K562 (cell line): ENCODE measurements around the gene ANXA4. TPM values are rescaled to one million over a fixed set of nuclear protein-coding genes. Genes with fewer than 3 reads are reported as not detected.
A peak's percentile ranks its signal among the peaks of the same experiment; 100 is the strongest.

ENCODE experiments used
- CBX3 ChIP-seq, 2 experiments: IDR thresholded peaks; 1 replicate in 1 of 2; 2 replicates in 1 of 2; pipeline ENCODE4 v1.6.1; 2012; ENCODE audit warnings: inconsistent platforms in 2 of 2, low read length in 2 of 2, borderline replicate concordance in 1 of 2, control low read depth in 1 of 2
- CREB1 ChIP-seq, 2 experiments: sonication (generic) in 1 of 2; formaldehyde crosslinking in 1 of 2; IDR thresholded peaks; 2 replicates each; pipeline versions ENCODE4 v1.6.1 to v1.8.0; 2012 to 2022; ENCODE audit warnings: inconsistent platforms in 1 of 2, mild to moderate bottlenecking in 1 of 2, missing genetic modification reagents in 1 of 2, moderate library complexity in 1 of 2
- CTBP1 ChIP-seq: fragments of 450-650 bp; IDR thresholded peaks from 2 replicates; pipeline ENCODE4 v1.6.1; 2016; ENCODE audit warnings: borderline replicate concordance
- CTCF ChIP-seq, 3 experiments: IDR thresholded peaks in 2 of 3; conservative IDR thresholded peaks in 1 of 3; 2 replicates each; pipeline ENCODE4 v1.5.1; 2011 to 2012; ENCODE audit warnings: low read length in 3 of 3, mild to moderate bottlenecking in 3 of 3, control low read depth in 2 of 3, improper control_type of control experiment in 1 of 3, inconsistent platforms in 1 of 3, low read depth in 1 of 3, mixed read lengths in 1 of 3, moderate library complexity in 1 of 3; ENCODE audit not compliant: insufficient read depth in 2 of 3
- EP400 ChIP-seq: fragments of 450-650 bp; IDR thresholded peaks from 2 replicates; pipeline ENCODE4 v1.6.1; 2017; ENCODE audit warnings: antibody characterized with exemption, mild to moderate bottlenecking, moderate library complexity
- ETV1 ChIP-seq: fragments of 450-650 bp; conservative IDR thresholded peaks from 2 replicates; pipeline ENCODE4 v1.6.1; 2016; ENCODE audit warnings: missing genetic modification characterization, control low read depth, low read depth, missing compliant biosample characterization
- LCOR ChIP-seq: sonication (generic); formaldehyde crosslinking; IDR thresholded peaks from 2 replicates; pipeline ENCODE4 v1.8.0; 2022; ENCODE audit warnings: mild to moderate bottlenecking, missing genetic modification reagents
- NRF1 ChIP-seq, 2 experiments: fragments of 450-650 bp; IDR thresholded peaks in 1 of 2; conservative IDR thresholded peaks in 1 of 2; 2 replicates each; pipeline ENCODE4 v1.6.1; 2014; ENCODE audit warnings: mild to moderate bottlenecking in 2 of 2
- RCOR1 ChIP-seq, 2 experiments: IDR thresholded peaks; 2 replicates each; pipeline ENCODE4 v1.6.1; 2012; ENCODE audit warnings: low read depth in 2 of 2, low read length in 2 of 2, borderline replicate concordance in 1 of 2, improper control_type of control experiment in 1 of 2
- SMARCA4 ChIP-seq: fragments of 450-650 bp; IDR thresholded peaks from 2 replicates; pipeline ENCODE4 v1.6.1; 2016
- SRSF1 ChIP-seq: fragments of 200-400 bp; formaldehyde crosslinking; IDR thresholded peaks from 2 replicates; pipeline ENCODE4 v1.6.1; 2017; ENCODE audit warnings: mild to moderate bottlenecking, low read depth, low read length, moderate library complexity
- TAF1 ChIP-seq: IDR thresholded peaks from 2 replicates; pipeline ENCODE4 v1.6.1; 2011; ENCODE audit warnings: mild to moderate bottlenecking, low read length, moderate library complexity; ENCODE audit not compliant: insufficient read depth, control insufficient read depth, severe bottlenecking; ENCODE audit errors: extremely low read depth
- ZNF12 ChIP-seq: sonication (generic); formaldehyde crosslinking; IDR thresholded peaks from 2 replicates; pipeline ENCODE4 v1.4.0; 2020; ENCODE audit warnings: mild to moderate bottlenecking, missing genetic modification reagents
- polyA plus RNA-seq, 8 experiments: library from polyadenylated mRNA; depleted of rRNA in 4 of 8; stranded (reverse) in 5 of 8; unstranded in 3 of 8; fragments of >200 nt; fragmentation: Nextera tagmentation in 2 of 8; fragmentation: Illumina TruSeq in 1 of 8; extraction: Ambion mirVana in 2 of 8; extraction: Trizol in 1 of 8; gene quantifications; 2 replicates each; pipeline versions ENCODE4 v1.2.1 to v1.2.3, GENCODE V29; 2011 to 2014; ENCODE audit warnings: inconsistent platforms in 1 of 8, missing spikeins in 1 of 8
- total RNA-seq, 7 experiments: library from RNA; depleted of rRNA in 6 of 7; stranded (reverse); fragments of >200 nt in 6 of 7; fragmentation: Illumina TruSeq in 2 of 7; extraction: Trizol in 2 of 7; gene quantifications; 2 replicates each; pipeline versions ENCODE4 v1.2.1 to v1.2.3, GENCODE V29; 2011 to 2021; ENCODE audit warnings: low replicate concordance in 1 of 7
- TF ChIP-seq, protein P1 (sequence below), 2 experiments: fragments of 450-650 bp in 1 of 2; sonication (generic) in 1 of 2; formaldehyde crosslinking in 1 of 2; IDR thresholded peaks; 2 replicates each; pipeline versions ENCODE4 v1.7.1 to v1.9.0; 2016 to 2022; ENCODE audit warnings: inconsistent platforms in 1 of 2, mild to moderate bottlenecking in 1 of 2, missing genetic modification reagents in 1 of 2

ANXA4 gene
- total and polyA plus RNA-seq, 9 of the 15 experiments (the other 6 are each of a cell fraction or from before 2014, with no cell fraction given) = 3.4 to 13.6 (median 11.6) TPM

DNA sequence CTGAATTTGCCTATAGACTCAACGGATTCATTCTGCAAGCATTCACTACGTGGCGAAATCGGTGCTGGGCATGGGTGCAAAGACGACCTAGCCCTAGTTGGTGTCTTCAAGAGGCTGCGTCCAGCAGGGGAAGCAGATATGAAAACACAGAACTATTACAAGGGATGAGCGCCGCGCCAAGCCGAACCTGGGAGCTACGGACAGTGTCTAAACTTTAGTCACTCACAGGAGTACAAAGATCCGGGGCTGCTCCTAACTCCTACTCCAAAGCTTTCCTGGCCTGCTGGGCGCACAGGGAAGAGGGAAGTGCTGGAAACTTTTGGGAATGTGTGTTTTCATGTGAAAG is 732 bp upstream of the ANXA4 start (continued):
- TF ChIP-seq, protein P1, sequence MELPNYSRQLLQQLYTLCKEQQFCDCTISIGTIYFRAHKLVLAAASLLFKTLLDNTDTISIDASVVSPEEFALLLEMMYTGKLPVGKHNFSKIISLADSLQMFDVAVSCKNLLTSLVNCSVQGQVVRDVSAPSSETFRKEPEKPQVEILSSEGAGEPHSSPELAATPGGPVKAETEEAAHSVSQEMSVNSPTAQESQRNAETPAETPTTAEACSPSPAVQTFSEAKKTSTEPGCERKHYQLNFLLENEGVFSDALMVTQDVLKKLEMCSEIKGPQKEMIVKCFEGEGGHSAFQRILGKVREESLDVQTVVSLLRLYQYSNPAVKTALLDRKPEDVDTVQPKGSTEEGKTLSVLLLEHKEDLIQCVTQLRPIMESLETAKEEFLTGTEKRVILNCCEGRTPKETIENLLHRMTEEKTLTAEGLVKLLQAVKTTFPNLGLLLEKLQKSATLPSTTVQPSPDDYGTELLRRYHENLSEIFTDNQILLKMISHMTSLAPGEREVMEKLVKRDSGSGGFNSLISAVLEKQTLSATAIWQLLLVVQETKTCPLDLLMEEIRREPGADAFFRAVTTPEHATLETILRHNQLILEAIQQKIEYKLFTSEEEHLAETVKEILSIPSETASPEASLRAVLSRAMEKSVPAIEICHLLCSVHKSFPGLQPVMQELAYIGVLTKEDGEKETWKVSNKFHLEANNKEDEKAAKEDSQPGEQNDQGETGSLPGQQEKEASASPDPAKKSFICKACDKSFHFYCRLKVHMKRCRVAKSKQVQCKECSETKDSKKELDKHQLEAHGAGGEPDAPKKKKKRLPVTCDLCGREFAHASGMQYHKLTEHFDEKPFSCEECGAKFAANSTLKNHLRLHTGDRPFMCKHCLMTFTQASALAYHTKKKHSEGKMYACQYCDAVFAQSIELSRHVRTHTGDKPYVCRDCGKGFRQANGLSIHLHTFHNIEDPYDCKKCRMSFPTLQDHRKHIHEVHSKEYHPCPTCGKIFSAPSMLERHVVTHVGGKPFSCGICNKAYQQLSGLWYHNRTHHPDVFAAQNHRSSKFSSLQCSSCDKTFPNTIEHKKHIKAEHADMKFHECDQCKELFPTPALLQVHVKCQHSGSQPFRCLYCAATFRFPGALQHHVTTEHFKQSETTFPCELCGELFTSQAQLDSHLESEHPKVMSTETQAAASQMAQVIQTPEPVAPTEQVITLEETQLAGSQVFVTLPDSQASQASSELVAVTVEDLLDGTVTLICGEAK (IDR thresholded peaks at IDR 0.05) = 0 out of 2 replicates have a peak, but pooled peaks have one; percentile 36
- TF ChIP-seq, protein P1 (CRISPR knock-in tag; IDR thresholded peaks at IDR 0.05) = no peak
- TF ChIP-seq CTCF (IDR thresholded peaks at IDR 0.05 in 2 of 3, conservative IDR thresholded peaks at IDR 0.05 in 1 of 3; ENCODE audit: insufficient read depth in 2 of 3, low read depth in 1 of 3, low read length in 3 of 3) (peak in 2 of 3 experiments; percentile 19 to 25; a peak in 4 of 6 replicates), NRF1 (conservative IDR thresholded peaks at IDR 0.05 in 1 of 2, IDR thresholded peaks at IDR 0.05 in 1 of 2) (no peak), EP400 (0 out of 2 replicates have a peak, but pooled peaks have one; percentile 3), SMARCA4 (peak; percentile 18; the same call in 1 of the 2 replicates), TAF1 (peak; percentile 15), RCOR1 (IDR thresholded peaks at IDR 0.05; ENCODE audit: borderline replicate concordance in 1 of 2, low read depth in 2 of 2, low read length in 2 of 2) (0 out of 4 replicates have a peak, but pooled peaks of 1 of the 2 experiments have one; percentile 20), SRSF1 (no peak), LCOR (CRISPR knock-in tag) (0 out of 2 replicates have a peak, but pooled peaks have one; percentile 9), CTBP1 (0 out of 2 replicates have a peak, but pooled peaks have one; percentile 8), CREB1 (IDR thresholded peaks at IDR 0.05) (no peak), CREB1 (CRISPR knock-in tag; IDR thresholded peaks at IDR 0.05) (peak; percentile 31; the same call in 1 of the 2 replicates), ZNF12 (CRISPR knock-in tag) (0 out of 2 replicates have a peak, but pooled peaks have one; percentile 26), ETV1 (tag) (0 out of 2 replicates have a peak, but pooled peaks have one; percentile 25), CBX3 (IDR thresholded peaks at IDR 0.05; ENCODE audit: borderline replicate concordance in 1 of 2, low read length in 2 of 2) (no peak)
